ENCODE results near the gene SETD3. TPM values are rescaled to one million over a fixed set of nuclear protein-coding genes. Genes with fewer than 3 reads are reported as not detected.

Gene SETD3
- total RNA-seq, 2 donors from 2014 or later = 57.8 to 68.1 TPM

DNA sequence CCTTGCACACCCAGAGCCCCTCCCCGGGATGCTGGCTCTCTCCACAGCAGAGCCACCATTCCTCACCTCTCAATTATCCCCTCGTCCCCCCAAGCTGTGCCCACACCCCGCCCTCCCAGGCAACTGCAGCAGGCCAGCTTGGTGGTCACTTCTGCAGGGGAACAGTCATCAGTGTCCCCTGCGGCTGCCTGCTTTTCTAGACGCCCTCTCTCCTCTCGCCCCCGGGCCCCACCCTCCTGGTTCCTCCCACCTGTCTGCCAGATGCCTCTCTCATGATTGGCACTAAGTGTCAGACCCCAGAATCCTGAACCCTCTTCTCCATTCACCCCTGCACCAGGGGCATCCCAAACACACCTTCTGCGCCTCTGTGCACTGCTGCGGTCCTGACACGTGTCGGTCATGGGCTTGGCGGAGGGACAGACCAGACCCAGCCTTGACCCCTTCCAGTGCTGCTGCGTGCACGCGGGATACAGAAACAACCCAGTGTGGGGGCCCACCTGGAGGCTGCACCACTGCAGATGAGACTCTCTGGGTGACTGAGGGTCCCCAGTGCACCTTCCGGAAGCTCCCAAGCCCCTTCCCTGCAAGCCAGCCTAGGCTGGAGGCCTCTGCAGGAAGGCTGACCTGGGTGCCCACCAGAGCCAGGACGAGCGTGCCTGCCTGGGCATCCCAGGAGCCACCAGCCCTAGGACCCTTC, 99.5 kb downstream of the SETD3 start:
- no peak overlapping the region for H3K27ac Mint-ChIP-seq

DNA sequence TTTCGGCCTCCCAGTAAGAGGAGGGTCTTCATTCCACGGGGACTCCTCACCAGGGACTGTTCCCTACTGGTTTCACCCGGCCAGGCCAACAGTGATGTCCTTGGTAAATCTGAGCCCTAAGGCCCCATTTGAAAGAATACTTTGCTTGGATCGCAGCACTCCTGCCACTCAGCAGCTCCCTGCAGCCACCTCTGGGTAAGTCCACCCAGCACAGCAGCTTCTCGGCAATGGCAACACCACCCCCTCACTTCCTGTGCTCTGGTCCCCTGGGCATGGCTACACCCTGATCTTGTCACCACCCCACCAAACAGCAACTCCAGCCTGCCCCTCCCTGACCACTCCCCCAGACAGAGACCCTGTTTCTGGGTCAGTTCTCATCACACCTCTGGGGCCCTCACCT, 100.3 kb downstream of the SETD3 start:
- H3K9me3 ChIP-seq (ENCODE audit: control insufficient read depth, low read length) = no peaks in the 10 kb centered on the region
- no peaks in the 10 kb centered on the region for H3K4me1 ChIP-seq (ENCODE audit: control insufficient read depth, insufficient read depth, low read length)
- H3K27ac ChIP-seq (ENCODE audit: low read depth, low read length) = no peak overlapping the region
- Mint-ChIP-seq H3K4me1 (no peaks in the 10 kb centered on the region), H3K4me3 (no peak overlapping the region), H3K27ac (no peak overlapping the region), H3K36me3 (ENCODE audit: low read depth) (no peaks in the 10 kb centered on the region), H3K27me3 (ENCODE audit: insufficient read depth) (peaks cover 27% of the 10 kb centered on the region), H3K9me3 (no peaks in the 10 kb centered on the region)
- no peak overlapping the region for H3K9ac ChIP-seq (ENCODE audit: extremely low read depth, low read length, poor library complexity, severe bottlenecking)
- H3K36me3 ChIP-seq (ENCODE audit: control insufficient read depth, insufficient read depth, low read length) = no peaks in the 10 kb centered on the region
- H3K4me3 ChIP-seq (ENCODE audit: low read length) = no peak overlapping the region
- TF ChIP-seq, protein P1, sequence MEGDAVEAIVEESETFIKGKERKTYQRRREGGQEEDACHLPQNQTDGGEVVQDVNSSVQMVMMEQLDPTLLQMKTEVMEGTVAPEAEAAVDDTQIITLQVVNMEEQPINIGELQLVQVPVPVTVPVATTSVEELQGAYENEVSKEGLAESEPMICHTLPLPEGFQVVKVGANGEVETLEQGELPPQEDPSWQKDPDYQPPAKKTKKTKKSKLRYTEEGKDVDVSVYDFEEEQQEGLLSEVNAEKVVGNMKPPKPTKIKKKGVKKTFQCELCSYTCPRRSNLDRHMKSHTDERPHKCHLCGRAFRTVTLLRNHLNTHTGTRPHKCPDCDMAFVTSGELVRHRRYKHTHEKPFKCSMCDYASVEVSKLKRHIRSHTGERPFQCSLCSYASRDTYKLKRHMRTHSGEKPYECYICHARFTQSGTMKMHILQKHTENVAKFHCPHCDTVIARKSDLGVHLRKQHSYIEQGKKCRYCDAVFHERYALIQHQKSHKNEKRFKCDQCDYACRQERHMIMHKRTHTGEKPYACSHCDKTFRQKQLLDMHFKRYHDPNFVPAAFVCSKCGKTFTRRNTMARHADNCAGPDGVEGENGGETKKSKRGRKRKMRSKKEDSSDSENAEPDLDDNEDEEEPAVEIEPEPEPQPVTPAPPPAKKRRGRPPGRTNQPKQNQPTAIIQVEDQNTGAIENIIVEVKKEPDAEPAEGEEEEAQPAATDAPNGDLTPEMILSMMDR (conservative IDR thresholded peaks at IDR 0.05) = no peak
- WGBS, 2 experiments (ENCODE audit: insufficient coverage in 1 of 2, insufficient read length in 1 of 2) = 61% methylated on average over 5 of the region's 5 CpGs; no CpG with 5 or more reads in 1 of the 2 experiments
- H3K27me3 ChIP-seq (ENCODE audit: control insufficient read depth, insufficient read depth, low read length, poor library complexity, severe bottlenecking) = no peaks in the 10 kb centered on the region
- no peak for DNase-seq

More for the DNA sequence above, 99.5 kb downstream of the SETD3 start:
- peak; percentile 49 for DNase-seq
- Histone ChIP-seq H3K4me1 (ENCODE audit: control insufficient read depth, insufficient read depth, low read length) (no peaks in the 10 kb centered on the region), H3K9me3 (ENCODE audit: control insufficient read depth, low read length) (no peaks in the 10 kb centered on the region), H3K27ac (ENCODE audit: low read depth, low read length) (no peak overlapping the region), H3K27me3 (ENCODE audit: control insufficient read depth, insufficient read depth, low read length, poor library complexity, severe bottlenecking) (no peaks in the 10 kb centered on the region), H3K9ac (ENCODE audit: extremely low read depth, low read length, poor library complexity, severe bottlenecking) (no peak overlapping the region), H3K4me3 (ENCODE audit: low read length) (no peak overlapping the region), H3K36me3 (ENCODE audit: control insufficient read depth, insufficient read depth, low read length) (no peaks in the 10 kb centered on the region)
- H3K27me3 Mint-ChIP-seq (ENCODE audit: insufficient read depth) = peaks cover 28% of the 10 kb centered on the region
- WGBS, 2 experiments (ENCODE audit: insufficient coverage in 1 of 2, insufficient read length in 1 of 2) = 83 to 92% methylated on average over 15 to 18 of the region's 18 CpGs
- H3K36me3 Mint-ChIP-seq (ENCODE audit: low read depth) = no peaks in the 10 kb centered on the region
- no peaks in the 10 kb centered on the region for H3K9me3 Mint-ChIP-seq
- H3K4me1 Mint-ChIP-seq = no peaks in the 10 kb centered on the region
- no peak overlapping the region for H3K4me3 Mint-ChIP-seq
- TF ChIP-seq, protein P1 (conservative IDR thresholded peaks at IDR 0.05) = no peak

DNA sequence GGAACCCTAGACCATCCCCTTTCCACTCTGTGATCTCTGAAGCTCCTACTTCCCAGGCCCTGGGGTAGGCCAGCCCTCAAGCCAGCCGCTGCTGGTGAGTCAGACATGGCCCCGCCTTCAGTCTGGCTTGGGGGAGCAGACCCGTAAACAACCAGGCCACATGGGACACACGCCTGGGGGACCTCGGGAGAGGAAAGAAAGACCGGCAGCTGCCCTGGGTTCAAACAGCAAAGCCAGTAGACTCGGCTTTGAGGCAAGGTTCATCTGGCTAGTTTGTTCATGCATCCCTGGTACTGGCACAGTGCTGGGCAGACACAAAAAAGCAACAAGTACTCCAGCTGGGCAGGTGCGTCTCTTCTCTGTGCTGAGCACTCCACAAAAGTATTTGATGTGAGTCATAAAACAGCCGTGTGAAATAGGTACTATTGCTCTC, 101.9 kb downstream of the SETD3 start:
- Mint-ChIP-seq H3K4me1 (no peaks in the 10 kb centered on the region), H3K4me3 (no peak overlapping the region), H3K27me3 (ENCODE audit: insufficient read depth) (peaks cover 21% of the 10 kb centered on the region), H3K27ac (no peak overlapping the region), H3K9me3 (no peaks in the 10 kb centered on the region), H3K36me3 (ENCODE audit: low read depth) (no peaks in the 10 kb centered on the region)
- Histone ChIP-seq H3K27me3 (ENCODE audit: control insufficient read depth, insufficient read depth, low read length, poor library complexity, severe bottlenecking) (no peaks in the 10 kb centered on the region), H3K4me3 (ENCODE audit: low read length) (no peak overlapping the region), H3K9ac (ENCODE audit: extremely low read depth, low read length, poor library complexity, severe bottlenecking) (no peak overlapping the region), H3K36me3 (ENCODE audit: control insufficient read depth, insufficient read depth, low read length) (no peaks in the 10 kb centered on the region), H3K9me3 (ENCODE audit: control insufficient read depth, low read length) (no peaks in the 10 kb centered on the region), H3K27ac (ENCODE audit: low read depth, low read length) (no peak overlapping the region), H3K4me1 (ENCODE audit: control insufficient read depth, insufficient read depth, low read length) (no peaks in the 10 kb centered on the region)
- no peak for DNase-seq
- WGBS, 2 experiments (ENCODE audit: insufficient coverage in 1 of 2, insufficient read length in 1 of 2) = 81 to 83% methylated on average over 5 to 9 of the region's 9 CpGs
- TF ChIP-seq, protein P1 (conservative IDR thresholded peaks at IDR 0.05) = no peak
